NCI-H510A treated with DMSO at 0.1 percent for 48 hours (cell line): ENCODE measurements around the gene CEP170B.
"Not testable (repeated sequence)": the region's sequence is repeated elsewhere in the genome, so short reads cannot be mapped to it uniquely, and the experiment has no call there.

ENCODE experiments used
- DNase-seq: peaks from one replicate; lab custom pipeline; 2025; lab: John Stamatoyannopoulos, UW

The CEP170B gene

DNA sequence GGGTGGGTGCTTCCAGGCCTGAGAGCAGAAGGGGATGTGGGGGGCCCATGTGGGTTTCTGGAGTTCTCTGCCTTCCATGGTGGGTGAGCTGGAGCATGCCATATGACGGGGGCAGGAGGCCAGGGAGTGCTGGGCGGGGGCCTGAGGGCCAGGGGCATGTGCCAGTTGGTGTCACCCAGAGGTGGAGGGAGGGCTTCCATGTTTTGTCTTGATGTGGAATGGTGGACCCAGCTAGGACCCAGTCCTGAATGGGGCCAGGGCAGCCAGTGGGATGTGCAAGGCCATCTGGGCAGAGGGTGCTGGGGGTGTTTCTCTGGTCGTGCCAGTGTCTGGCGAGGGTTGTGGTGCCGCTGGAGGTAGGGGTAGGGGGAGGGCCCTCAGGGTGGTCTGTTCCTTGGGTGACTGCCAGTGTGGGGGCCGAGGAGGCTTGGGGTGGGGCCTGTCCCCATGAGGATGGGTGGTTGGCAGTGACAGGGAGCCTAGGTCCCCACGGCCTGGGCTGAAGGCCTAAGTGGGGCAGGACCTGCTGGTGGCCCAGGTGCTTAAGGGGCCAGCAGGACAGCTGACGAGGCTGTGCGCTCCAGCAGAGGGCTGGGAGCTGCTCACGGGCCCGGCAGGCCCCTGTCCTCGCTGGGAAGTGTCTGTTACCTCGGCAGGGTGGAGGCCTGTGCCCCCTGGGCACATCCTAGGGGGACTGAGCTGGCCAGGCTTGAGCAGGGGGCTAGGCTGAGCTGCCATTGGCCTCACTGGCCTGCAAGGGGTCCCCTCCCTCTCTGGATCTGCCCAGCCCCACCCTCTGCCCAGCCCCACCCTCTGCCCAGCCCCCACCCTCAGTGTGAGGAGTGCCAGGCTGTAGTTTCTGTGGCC lies 26.8 kb downstream of the CEP170B start:
- no peak for DNase-seq

DNA sequence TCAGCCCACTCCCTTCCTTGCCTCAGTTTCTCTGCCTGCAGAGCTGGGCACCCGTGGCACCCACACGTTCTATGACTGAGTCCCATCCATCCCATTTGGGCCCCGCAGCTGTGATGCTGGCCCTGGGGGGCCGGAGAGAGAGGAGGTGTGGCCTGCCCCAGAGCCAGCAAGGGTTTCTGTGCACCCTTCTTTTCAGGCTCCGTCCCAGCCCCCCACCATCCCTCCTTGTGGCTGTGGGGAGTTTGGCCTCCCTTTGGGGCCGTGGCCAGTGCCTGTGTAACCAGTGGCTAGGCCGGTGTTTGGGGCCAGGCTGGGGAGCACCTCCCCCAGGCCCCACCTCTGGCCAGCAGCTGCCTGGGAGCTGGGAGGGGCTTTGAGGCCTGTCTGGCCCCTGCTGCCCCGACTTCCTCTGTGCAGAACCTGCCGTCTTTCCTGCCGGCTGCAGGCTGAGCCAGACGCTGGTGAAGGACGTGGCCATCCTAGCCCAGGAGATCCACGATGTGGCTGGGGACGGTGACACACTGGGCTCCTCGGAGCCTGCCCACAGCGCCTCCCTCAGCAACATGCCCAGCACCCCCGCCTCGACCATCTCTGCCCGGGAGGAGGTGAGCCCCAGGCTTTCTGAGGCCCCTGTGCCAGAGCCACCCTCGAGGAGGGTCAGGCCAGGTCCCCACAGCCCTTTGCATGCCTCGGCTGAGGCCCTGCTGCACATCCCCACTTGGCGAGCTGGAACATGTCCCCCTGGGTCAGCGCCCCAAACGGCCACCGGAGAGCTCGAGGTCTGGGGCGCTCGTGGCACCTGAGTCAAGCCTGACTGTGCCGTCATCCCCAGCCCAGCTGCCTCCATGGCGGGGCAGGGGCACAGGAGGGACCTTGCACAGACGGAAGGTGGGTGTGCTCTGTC lies 27.7 kb downstream of the CEP170B start:
- DNase-seq, result no peak

DNA sequence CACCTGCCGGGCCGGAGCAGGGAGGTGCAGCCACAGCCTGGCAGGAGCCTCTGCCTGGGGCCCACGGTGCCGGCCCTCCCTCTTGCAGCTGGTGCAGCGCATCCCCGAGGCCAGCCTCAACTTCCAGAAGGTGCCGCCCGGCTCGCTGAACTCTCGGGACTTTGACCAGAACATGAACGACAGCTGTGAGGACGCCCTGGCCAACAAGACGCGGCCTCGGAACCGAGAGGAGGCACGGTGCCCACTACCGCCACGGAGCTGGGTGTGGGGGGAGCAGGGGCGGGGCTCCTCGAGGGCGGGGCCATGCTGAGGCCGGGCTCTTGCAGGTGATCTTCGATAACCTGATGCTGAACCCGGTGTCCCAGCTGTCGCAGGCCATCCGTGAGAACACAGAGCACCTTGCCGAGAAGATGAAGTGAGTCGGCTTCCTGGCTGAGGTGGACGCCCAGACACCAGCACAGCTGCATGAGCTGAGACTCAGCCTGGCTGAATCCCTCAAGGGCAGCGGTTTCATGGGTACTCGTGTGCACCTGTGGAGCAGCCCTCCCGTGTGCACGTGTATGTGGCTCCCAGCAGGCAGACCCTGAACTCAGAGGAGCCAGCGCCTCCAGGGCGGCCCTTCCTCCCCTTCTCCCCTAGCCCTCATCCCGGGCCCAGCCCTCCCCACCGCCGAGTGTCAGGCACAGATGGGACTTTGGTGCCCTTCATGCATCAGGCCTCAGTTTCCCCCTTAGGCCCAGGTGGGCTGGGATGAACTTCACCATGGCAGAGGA lies 28.6 kb downstream of the CEP170B start:
- peak; percentile 14 for DNase-seq

DNA sequence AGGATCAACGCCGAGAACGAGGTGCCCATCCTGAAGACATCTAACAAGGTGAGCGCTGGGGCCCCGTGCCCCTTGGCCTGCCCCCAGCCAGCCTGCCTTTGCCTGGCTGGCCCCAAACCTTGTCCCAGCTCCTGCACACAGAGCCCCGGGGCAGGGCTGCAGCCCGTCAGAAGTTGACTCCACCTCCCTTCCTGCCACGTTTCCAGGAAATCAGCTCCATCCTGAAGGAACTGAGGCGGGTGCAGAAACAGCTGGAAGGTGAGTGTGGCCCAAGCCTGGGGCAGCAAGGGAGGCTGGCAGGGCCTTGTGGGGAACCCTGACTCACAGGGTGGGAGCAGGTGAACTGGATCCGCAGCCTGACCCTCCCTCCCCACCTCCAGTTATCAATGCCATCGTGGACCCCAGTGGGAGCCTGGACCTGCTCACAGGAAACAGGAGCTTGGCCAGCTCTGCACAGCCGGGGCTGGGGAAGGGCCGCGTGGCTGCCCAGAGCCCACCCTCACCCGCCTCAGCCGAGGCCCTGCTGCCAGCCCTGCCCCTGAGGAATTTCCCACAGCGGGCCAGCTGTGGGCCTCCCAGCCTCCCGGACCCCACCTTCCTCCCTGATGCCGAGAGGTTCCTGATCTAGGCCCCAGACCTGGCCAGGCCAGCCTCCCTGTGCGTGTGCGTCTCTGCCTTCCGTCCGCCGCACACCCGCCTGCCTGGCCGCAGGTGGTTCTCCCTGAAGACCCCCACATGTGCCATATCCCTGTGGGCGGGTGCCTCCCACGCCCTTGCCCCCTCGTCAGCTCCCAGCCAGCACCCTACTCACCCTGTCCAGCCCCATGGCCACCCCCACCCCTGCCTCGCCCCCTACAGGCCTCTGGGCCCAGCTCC lies 29.5 kb downstream of the CEP170B start:
- no peak for DNase-seq

DNA sequence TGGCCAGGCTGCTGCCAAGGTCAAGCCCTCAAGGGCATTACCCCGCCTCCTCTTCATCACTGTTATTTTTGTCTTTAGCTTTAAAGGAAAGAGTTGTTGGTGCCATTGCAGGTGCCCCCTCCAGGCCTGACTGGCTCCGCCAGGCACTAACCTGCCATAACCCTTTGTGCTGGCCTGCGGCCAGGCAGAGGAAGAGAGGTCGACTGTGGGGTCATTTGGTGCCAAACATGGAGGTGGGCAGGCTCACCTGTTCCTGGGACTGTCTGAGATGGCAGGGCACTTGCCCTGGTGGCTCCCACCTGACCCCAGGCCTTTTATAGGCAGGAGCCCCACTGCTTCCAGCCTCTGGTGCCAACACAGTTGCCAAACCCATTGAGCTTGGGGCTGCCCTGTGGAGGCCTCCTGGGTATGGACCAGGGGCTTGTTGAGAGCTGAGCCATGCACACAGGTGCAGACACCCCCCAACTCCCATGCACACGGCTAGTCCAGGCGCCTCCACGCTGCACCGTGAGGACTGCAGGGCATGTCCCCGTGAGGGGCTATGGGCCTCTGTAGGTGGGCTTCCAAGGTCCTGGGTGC lies 30.2 kb downstream of the CEP170B start:
- DNase-seq, result no peak

DNA sequence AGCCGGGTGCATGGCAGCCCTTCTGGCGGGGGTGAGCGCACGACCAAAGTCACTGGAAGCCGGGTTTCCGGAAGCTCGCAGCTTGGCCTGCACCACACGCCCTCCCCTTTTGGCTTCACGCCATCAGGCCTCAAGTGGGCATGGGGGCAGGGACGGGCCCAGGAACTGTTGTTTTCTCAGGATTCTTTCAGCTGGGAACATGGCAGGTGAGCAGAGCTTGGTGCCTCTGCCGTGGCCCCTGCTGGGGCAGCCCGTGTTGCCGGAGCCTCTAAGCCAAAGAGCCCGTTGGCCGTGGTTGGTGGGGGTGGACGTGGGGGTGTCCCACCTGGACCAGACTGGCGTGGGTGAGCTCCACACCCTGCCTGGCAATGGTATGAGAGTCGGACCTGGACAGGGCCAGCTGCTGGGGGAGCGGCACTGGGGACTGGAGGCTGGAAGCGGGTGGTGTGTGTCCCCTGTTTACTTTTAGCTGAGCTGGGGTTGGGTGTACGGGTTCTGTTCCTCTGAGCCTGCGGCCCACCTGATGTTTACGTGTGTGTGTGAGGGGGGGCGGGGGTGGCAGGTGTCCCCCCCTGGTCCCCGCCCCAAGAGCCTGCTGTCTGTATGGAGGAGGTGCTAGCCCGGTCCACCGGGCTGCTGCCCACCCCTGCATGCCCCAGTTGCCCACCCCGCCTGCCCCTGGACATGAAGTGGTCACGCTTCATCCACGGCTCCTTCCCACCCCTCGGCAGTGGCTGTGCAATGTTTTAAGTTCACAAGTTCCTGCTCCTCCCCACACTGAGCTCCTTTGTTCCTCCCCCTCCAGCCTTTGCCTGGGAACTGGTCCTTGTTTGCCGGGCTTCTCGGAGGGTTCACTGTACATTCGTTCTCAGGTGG lies 31.0 kb downstream of the CEP170B start:
- peak; percentile 94 for DNase-seq

DNA sequence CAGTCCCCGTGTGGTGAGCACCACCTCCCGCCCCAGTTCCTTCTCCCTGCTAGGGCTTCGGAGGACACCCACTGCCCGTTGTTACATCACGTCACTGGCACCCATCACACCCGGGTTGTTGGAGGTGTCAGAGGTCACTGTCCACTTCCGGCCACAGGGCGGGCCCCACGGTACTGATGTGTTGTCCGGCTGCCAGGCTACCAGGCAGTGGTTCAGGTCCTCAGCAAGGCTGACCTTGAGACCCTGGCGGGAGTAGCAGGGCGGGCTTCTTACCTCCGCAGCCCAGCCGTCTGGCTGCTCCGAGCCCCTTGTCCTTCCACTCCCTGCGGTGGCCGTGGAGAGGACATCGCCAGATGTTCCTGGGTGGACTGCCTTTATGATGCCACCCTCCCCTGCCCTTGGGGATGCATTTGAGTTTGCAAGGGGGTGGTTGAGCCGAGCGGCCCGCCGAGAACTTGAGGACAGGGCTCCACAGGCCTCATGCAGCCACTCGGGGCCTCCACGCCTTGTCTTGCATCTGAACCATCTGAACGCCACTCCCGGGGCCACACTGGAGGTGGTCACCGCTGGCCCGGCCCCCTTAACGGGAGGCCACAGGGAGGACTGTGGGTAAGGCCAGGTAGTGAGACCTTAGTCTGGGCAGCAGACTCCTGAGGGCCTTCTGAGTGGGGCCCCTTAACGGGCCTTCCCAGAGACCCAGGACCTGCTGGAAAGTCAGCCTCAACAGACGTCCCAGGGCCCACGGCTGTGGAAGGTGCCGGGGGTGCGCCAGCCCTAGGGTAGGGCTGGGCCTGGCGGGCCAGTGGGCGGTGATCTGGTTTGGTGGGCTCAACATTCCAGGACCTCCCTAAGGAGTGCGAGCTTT lies 32.5 kb downstream of the CEP170B start:
- no peak for DNase-seq

DNA sequence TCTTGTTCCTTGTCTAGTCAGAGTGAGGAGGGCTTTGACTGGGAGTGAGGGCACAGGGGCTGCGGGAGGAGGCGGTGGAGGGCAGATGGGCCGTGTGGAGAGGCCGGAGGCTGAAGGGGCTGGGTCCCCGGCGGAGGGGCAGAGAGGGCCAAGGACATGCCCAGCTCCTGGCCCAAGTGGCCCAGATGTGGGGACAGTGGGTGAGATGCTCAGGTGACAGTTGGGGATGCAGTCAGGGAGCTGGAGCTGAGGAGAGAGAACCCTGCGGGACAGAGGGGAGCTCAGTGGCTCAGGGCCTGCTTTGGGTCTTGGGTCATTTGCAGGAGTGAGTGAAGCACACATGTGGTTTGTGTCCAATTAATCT lies 33.1 kb downstream of the CEP170B start:
- no peak for DNase-seq

DNA sequence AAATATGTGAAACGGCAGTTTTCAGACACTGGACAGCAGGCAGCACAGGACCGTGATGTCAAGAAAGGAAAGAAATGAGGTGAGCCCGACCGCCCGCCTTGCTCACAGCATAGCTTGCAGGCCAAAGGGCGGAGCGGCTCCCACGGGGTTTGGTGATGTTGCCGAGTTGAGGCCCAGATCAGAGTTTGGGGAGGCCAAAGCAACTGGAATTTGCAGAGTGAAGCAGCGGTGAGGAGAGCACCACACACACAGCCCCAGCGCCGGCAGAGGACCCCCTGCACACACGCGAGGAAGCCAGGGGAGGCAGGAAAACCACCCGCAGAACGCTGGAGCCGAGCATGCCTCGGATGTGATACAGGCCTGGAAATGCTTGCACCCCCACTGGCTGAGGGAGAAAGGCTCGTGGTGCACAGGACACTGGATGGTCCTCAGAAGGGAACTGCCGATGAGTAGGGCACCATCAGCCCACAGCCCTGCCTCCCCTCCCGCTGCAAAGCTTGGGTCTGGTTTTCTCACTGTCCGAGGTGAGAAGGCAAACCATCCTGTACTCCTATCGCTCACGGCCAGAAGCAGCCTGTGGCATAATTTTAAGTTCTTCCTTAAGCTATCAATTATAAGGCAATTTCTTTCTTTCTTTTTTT lies 33.9 kb downstream of the CEP170B start:
- DNase-seq, result no peak

DNA sequence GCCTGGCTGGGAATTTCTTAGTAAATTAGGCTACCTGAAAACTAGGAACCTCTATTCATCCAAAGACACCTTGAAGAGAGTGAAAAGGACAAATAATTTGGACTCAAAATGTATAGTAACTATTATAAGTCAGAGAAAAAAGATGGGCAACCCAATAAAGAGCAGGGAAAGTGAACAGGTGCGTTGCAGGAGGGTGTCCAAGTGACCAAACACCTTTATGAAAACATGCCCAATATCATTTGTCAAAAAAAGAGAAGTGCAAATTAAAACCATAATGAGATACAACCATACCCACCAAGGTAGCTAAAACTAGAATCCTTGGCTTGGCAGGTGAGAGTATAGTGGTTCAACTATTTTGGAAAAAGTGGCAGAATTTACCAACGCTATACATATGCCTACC lies 34.7 kb downstream of the CEP170B start:
- DNase-seq, result no peak

DNA sequence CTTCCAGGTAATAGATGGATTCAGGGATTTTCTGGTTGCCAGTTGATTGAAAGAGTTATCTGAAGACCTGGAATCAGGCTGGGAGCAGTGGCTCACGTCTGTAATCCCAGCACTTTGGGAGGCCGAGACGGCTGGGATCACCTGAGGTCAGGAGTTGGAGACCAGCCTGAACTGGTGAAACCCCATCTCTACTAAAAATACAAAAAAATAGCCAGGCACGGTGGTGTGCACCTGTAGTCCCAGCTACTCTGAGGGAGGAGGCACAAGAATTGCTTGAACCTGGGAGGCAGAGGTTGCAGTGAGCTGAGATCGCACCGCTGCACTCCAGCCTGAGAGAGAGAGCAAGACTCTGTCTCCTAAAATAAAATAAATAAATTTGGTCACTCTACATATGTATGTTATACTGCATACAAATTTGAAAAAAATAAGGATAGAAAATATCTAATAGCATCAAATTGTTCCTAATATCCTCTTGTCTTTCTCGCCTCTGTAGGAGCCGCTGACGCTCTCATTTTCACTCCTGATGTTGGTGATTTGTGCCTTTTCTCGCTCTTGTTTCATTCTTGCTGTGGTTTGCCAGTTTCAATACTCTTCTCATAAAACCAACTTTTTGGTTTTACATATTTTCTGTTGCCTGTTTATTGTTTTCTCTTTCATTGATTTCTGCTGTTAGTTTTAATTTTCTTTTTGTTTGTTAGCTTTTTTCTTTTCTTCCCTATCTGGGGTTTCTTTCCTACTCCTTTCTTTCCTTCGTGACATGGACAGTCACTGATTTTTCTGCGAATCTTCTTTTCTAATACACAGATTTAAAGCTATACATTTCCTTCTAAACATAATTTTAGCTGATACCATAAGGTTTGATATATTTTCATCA lies 35.8 kb downstream of the CEP170B start:
- DNase-seq, result no peak

DNA sequence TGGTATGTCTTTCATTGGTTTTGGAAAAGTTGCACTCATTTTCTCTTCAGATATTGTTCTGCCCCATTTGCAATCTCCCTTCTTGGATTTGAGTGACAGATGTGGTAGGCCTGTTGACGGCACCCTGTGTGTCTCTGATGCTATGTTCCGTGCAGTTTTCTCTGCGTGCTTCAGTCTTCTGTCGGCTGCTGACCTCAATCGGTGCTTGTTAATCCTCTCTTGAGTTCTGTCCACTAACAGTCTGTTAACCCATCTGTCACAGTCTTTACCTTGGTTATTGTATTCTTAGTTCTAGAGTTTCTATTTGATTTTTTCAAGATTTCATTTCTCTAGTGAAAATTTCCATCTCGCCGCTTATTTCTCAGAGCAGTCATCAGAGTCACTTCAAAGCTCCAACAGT lies 38.9 kb downstream of the CEP170B start:
- no peak for DNase-seq

DNA sequence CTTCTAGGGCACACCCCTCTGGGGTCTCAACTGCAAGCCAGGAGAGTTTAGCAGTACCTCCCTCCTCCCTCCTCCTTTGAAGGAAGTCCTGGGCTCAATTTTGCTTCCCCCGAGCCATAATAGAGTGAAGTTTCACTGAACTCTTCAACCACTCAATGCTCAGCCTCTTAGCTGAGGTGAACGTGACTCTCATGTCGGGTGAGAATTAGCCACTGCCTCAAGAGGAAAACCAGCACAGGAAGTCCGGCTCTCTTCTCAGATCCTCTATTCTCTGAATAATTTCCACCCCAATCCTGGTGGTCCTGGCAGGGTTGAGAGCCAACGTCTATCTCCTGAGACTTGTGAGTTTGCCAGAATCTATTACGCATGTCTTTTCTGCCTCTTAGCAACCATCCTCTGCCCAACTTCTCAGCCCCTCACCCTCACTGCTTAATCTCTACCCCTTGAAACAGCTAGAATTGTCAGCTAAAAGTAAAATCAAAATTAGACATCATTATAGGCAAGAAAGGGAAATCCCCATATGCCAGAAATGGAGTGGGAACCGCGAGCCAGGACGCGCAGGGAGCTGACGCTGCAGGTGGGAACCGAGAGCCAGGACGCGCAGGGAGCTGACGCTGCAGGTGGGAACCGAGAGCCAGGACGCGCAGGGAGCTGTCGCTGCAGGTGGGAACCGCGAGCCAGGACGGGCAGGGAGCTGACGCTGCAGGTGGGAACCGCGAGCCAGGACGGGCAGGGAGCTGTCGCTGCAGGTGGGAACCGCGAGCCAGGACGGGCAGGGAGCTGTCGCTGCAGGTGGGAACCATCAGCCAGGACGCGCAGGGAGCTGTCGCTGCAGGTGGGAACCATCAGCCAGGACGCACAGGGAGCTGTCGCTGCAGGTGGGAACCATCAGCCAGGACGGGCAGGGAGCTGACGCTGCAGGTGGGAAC lies 39.8 kb downstream of the CEP170B start:
- not testable (repeated sequence) for DNase-seq

DNA sequence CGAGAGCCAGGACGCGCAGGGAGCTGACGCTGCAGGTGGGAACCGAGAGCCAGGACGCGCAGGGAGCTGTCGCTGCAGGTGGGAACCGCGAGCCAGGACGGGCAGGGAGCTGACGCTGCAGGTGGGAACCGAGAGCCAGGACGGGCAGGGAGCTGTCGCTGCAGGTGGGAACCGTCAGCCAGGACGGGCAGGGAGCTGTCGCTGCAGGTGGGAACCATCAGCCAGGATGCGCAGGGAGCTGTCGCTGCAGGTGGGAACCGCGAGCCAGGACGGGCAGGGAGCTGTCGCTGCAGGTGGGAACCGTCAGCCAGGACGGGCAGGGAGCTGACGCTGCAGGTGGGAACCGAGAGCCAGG lies 40.5 kb downstream of the CEP170B start:
- not testable (repeated sequence) for DNase-seq

DNA sequence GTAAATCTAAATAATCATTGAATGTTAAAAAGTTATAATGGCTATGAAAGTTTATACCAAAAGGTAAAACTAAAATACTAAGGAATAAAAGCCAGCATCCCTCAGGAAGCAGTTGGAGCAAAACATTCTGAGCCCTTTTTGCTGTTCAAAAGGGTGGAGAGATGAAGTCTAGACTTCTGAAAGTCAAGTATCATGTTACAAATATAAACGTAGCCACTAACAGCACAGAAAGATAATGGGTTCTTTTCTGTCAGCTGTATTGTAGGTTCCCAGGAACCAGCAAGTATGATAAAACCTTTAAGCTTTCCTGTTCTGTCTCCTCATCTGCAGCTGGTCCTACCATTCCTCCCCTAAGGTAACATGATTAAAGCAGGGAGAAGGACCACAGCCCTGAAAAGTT lies 43.2 kb downstream of the CEP170B start:
- peak; percentile 70 for DNase-seq

DNA sequence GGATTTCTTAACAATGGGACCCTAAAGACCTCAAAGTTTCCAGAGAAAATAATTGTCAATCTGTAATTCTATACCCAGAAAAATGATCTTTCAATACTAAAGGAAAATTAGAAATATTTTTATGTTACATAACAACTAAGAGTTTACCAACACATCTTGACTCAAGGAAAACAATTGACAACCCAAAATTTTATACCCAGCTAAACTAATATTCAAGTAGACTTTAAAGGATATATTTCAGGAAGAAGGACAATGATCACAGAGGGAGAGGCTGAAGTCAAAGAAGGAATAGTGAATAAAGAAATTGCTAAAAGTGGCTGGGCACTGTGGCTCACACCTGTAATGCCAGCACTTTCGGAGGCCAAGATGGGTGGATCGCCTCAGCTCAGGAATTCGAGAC lies 47.0 kb downstream of the CEP170B start:
- DNase-seq, result no peak
